Right atrium auricular region (tissue), 2 donors: Measurements from ENCODE around the gene SRGAP3. TPM values are rescaled to one million over a fixed set of nuclear protein-coding genes. Genes with fewer than 3 reads are reported as not detected.
A peak's percentile ranks its signal among the peaks of the same experiment; 100 is the strongest.

Experiments
- DNase-seq: peaks from one replicate; pipeline ENCODE4 v3.0.0-alpha.2; 2019; ENCODE audit warnings: low spot score
- H3K27ac ChIP-seq, 2 donors: fragments of 200-600 bp; sonication (generic); 1 replicate in 1 of 2; 2 replicates in 1 of 2; pipeline ENCODE4 v1.5.1; 2016 to 2019
- H3K27me3 ChIP-seq, 2 donors: fragments of 200-600 bp; sonication (generic); one replicate each; pipeline versions ENCODE4 v1.5.1 to v1.6.0; 2017 to 2019
- H3K36me3 ChIP-seq: fragments of 200-600 bp; sonication (generic); one replicate; pipeline ENCODE4 v1.5.1; 2016
- H3K4me1 ChIP-seq, 2 donors: fragments of 200-600 bp; sonication (generic); one replicate each; pipeline versions ENCODE4 v1.5.1 to v1.6.0; 2017 to 2019
- H3K4me3 ChIP-seq, 2 donors: fragments of 200-600 bp; sonication (generic); 1 replicate in 1 of 2; 2 replicates in 1 of 2; pipeline ENCODE4 v1.5.1; 2017 to 2019; ENCODE audit warnings: mild to moderate bottlenecking in 1 of 2, moderate library complexity in 1 of 2
- H3K9me3 ChIP-seq, 2 donors: fragments of 200-600 bp; sonication (generic); one replicate each; pipeline ENCODE4 v1.5.1; 2019
- total RNA-seq, 2 donors: library from RNA; depleted of rRNA; stranded (reverse); fragments of >200 nt; gene quantifications; one replicate each; pipeline ENCODE4 v1.1.0, GENCODE V29; 2016
- TF ChIP-seq, protein P1 (sequence below), 2 donors: fragments of 200-600 bp; sonication (generic); IDR thresholded peaks; one replicate each; pipeline ENCODE4 v1.5.1; 2019; ENCODE audit warnings: antibody characterized with exemption in 2 of 2

Gene SRGAP3
- total RNA-seq, 2 donors from 2014 or later: 4.0 to 5.0 TPM

GRCh38 chr3:8994226-8994625 is 255.2 kb downstream of the SRGAP3 start:
- Histone ChIP-seq H3K9me3 (no peaks in the 10 kb centered on the region), H3K36me3 (no peaks in the 10 kb centered on the region), H3K27me3 (no peaks in the 10 kb centered on the region), H3K4me3 (no peak overlapping the region), H3K27ac (no peak overlapping the region), H3K4me1 (peaks cover 0 to 10% of the 10 kb centered on the region in 2 donors)
- DNase-seq: peak; percentile 9
- TF ChIP-seq, protein P1, sequence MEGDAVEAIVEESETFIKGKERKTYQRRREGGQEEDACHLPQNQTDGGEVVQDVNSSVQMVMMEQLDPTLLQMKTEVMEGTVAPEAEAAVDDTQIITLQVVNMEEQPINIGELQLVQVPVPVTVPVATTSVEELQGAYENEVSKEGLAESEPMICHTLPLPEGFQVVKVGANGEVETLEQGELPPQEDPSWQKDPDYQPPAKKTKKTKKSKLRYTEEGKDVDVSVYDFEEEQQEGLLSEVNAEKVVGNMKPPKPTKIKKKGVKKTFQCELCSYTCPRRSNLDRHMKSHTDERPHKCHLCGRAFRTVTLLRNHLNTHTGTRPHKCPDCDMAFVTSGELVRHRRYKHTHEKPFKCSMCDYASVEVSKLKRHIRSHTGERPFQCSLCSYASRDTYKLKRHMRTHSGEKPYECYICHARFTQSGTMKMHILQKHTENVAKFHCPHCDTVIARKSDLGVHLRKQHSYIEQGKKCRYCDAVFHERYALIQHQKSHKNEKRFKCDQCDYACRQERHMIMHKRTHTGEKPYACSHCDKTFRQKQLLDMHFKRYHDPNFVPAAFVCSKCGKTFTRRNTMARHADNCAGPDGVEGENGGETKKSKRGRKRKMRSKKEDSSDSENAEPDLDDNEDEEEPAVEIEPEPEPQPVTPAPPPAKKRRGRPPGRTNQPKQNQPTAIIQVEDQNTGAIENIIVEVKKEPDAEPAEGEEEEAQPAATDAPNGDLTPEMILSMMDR (IDR thresholded peaks at IDR 0.05): no peak

GRCh38 chr3:8993331-8993730 is 256.1 kb downstream of the SRGAP3 start:
- TF ChIP-seq, protein P1 (IDR thresholded peaks at IDR 0.05): no peak
- H3K9me3 ChIP-seq: no peaks in the 10 kb centered on the region
- DNase-seq: peak; percentile 44
- H3K27ac ChIP-seq: no peak overlapping the region
- H3K4me3 ChIP-seq: no peak overlapping the region
- H3K36me3 ChIP-seq: no peaks in the 10 kb centered on the region
- H3K27me3 ChIP-seq: no peaks in the 10 kb centered on the region
- H3K4me1 ChIP-seq: peaks cover 0 to 10% of the 10 kb centered on the region in 2 donors

DNA sequence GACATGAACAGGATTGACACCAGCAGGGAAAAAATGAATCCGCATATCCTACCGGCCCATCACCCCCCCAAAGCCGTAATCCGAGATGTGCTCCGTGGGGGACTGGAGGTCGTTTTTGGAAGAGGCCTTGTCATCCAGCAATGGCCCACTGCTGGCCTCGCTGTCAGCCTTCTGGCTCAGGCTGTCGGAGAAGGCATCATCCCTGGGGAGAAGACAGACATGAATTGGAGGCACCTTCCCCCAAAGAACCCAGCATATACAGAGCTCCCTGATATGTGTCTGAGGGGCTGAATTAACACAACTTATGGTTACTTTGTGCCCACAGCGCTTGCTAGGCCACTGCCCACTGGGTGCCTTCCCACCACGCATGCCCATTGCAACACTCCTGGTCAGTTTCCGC is 256.6 kb downstream of the SRGAP3 start:
- Histone ChIP-seq H3K27me3 (no peaks in the 10 kb centered on the region), H3K27ac (no peak overlapping the region), H3K4me1 (peaks cover 0 to 11% of the 10 kb centered on the region in 2 donors), H3K9me3 (no peaks in the 10 kb centered on the region), H3K36me3 (no peaks in the 10 kb centered on the region), H3K4me3 (no peak overlapping the region)
- TF ChIP-seq, protein P1 (IDR thresholded peaks at IDR 0.05): no peak
- peak; percentile 11 for DNase-seq

DNA sequence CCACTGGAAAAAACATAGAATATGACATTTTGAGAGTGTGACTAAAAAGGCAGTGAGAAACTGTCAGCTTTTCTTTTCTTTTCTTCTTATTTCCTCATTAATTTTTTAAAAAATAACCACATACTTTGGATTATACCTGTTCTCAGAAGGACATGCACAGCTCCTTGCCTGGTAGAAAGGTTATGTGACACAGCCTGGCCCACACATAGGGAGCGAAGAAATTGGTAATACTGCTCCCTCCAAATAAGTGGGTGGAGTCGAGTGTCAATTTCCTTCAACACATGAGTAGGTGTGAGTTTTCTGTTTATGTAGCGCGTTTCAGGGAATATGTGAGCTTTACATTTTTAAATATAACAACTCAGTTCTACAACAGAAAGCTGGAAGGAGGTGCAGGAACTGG is 257.2 kb downstream of the SRGAP3 start:
- H3K36me3 ChIP-seq: no peaks in the 10 kb centered on the region
- TF ChIP-seq, protein P1 (IDR thresholded peaks at IDR 0.05): no peak

GRCh38 chr3:8990266-8991215 is 258.9 kb downstream of the SRGAP3 start:
- Histone ChIP-seq H3K36me3 (no peaks in the 10 kb centered on the region), H3K9me3 (no peaks in the 10 kb centered on the region), H3K4me3 (no peak overlapping the region), H3K4me1 (peaks cover 0 to 6% of the 10 kb centered on the region in 2 donors), H3K27me3 (no peaks in the 10 kb centered on the region), H3K27ac (no peak overlapping the region)
- no peak for DNase-seq
- TF ChIP-seq, protein P1 (IDR thresholded peaks at IDR 0.05): no peak

More for the DNA sequence above, 257.2 kb downstream of the SRGAP3 start:
- no peaks in the 10 kb centered on the region for H3K27me3 ChIP-seq
- no peaks in the 10 kb centered on the region for H3K9me3 ChIP-seq
- H3K4me1 ChIP-seq: peaks cover 0 to 15% of the 10 kb centered on the region in 2 donors
- H3K4me3 ChIP-seq: no peak overlapping the region
- no peak for DNase-seq
- H3K27ac ChIP-seq: no peak overlapping the region
